BE2C (cell line): ENCODE data around the gene AGBL3.

Experiments used
- DNase-seq: peaks from one replicate; pipeline ENCODE4 v3.0.0-alpha.2; 2020
- H3K27me3 ChIP-seq: fragments of 250-450 bp; sonication (Bioruptor Pico); 2 replicates; pipeline ENCODE4 v1.5.1; 2020; ENCODE audit warnings: mild to moderate bottlenecking
- H3K36me3 ChIP-seq: fragments of 250-450 bp; sonication (Bioruptor Pico); 2 replicates; pipeline ENCODE4 v1.5.1; 2020; ENCODE audit warnings: mild to moderate bottlenecking
- H3K4me1 ChIP-seq: fragments of 250-450 bp; sonication (Bioruptor Pico); 2 replicates; pipeline ENCODE4 v1.5.1; 2020
- H3K4me3 ChIP-seq: 2 replicates; pipeline ENCODE4 v1.5.1; 2011; ENCODE audit warnings: low read depth, low read length
- H3K9me3 ChIP-seq: fragments of 250-450 bp; sonication (Bioruptor Pico); 2 replicates; pipeline ENCODE4 v1.5.1; 2020
- CTCF ChIP-seq: IDR thresholded peaks from 2 replicates; pipeline ENCODE4 v1.5.1; 2012; ENCODE audit warnings: mild to moderate bottlenecking, low read depth, low read length

AGBL3 gene

GRCh38 chr7:135159359-135160085, 173.2 kb downstream of the AGBL3 start:
- Histone ChIP-seq H3K36me3 (peaks cover 5% of the 10 kb centered on the region), H3K27me3 (no peaks in the 10 kb centered on the region), H3K9me3 (peaks cover 13% of the 10 kb centered on the region), H3K4me1 (no peaks in the 10 kb centered on the region), H3K4me3 (no peak overlapping the region)
- no peak for DNase-seq
- TF ChIP-seq CTCF: no peak

GRCh38 chr7:135160098-135160857, 174.0 kb downstream of the AGBL3 start:
- no peak for DNase-seq
- Histone ChIP-seq H3K9me3 (peaks cover 13% of the 10 kb centered on the region), H3K4me3 (no peak overlapping the region), H3K27me3 (no peaks in the 10 kb centered on the region), H3K4me1 (no peaks in the 10 kb centered on the region), H3K36me3 (peaks cover 9% of the 10 kb centered on the region)
- TF ChIP-seq CTCF: no peak

GRCh38 chr7:135160858-135161653, 174.7 kb downstream of the AGBL3 start:
- no peak for DNase-seq
- no peak overlapping the region for H3K4me3 ChIP-seq
- peaks cover 17% of the 10 kb centered on the region for H3K36me3 ChIP-seq
- peaks cover 13% of the 10 kb centered on the region for H3K9me3 ChIP-seq
- H3K27me3 ChIP-seq: no peaks in the 10 kb centered on the region
- H3K4me1 ChIP-seq: no peaks in the 10 kb centered on the region
- peak; percentile 5; the same call in 1 of the 2 replicates for TF ChIP-seq CTCF

DNA sequence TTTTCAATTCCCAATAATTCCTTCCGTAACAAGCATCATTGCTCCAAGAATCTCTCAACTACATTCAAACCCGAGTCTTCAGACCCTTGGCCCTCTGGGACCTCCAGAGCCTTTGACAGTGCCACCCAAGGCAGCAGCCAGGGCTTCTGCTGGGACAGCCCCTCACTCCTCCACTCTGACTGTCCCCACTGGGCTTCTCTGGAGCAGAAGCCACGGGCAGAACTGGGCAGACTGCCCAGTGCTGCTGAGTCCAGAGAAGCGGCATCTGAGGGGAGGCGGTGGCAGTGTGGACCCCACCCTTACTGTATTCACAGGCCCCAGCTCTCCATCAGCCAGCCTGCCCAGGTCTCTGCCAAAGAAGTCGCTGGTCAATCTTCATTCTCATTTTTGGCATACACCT, 175.4 kb downstream of the AGBL3 start:
- peaks cover 11% of the 10 kb centered on the region for H3K9me3 ChIP-seq
- TF ChIP-seq CTCF: no peak
- H3K27me3 ChIP-seq: no peaks in the 10 kb centered on the region
- DNase-seq: no peak
- H3K4me3 ChIP-seq: no peak overlapping the region
- H3K36me3 ChIP-seq: peaks cover 22% of the 10 kb centered on the region
- H3K4me1 ChIP-seq: no peaks in the 10 kb centered on the region

GRCh38 chr7:135162382-135163001, 176.2 kb downstream of the AGBL3 start:
- Histone ChIP-seq H3K9me3 (peaks cover 6% of the 10 kb centered on the region), H3K4me1 (no peaks in the 10 kb centered on the region), H3K27me3 (no peaks in the 10 kb centered on the region), H3K4me3 (no peak overlapping the region), H3K36me3 (peaks cover 30% of the 10 kb centered on the region)
- TF ChIP-seq CTCF: no peak
- DNase-seq: no peak
